ENCODE results near the gene MTX2. TPM values are rescaled to one million over a fixed set of nuclear protein-coding genes. Genes with fewer than 3 reads are reported as not detected.
"Not testable (repeated sequence)": the region's sequence is repeated elsewhere in the genome, so short reads cannot be mapped to it uniquely, and the experiment has no call there.

The MTX2 gene
- total RNA-seq, 1 donor from 2014 or later, result 14.6 TPM

DNA sequence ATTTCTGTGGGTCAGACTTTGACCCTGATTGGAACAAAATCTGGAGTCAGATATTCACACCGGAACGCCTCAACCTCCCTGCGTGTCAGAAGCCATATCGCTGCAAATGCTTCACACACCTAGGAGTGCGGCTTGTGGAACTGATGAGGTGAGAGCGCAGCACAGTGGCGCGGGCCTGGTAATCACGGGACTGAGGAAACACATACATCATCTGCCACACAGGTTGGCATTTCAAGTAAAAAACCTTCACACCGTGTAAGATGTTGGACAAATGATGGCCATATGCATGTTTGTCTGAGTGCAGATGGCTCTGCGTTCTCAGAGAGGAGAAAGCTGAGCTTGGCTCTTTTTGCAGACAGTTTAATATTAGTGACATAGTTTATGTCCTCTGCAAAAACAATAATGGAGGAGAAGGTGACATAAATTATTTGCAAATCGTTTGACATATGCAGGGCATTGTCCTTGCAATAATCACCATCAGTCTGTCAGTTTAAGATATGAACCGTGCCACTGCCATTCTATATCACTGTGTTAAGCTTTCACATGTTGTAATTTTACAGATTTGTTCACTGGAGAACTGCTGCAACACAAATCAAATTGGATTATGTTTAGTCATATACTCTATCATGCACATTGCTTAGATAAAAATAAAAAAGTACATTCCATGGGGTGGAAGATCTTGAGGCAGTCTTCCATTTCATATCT, 101.4 kb downstream of the MTX2 start:
- intact Hi-C loops (cut with micrococcal nuclease), result no loop called here

DNA sequence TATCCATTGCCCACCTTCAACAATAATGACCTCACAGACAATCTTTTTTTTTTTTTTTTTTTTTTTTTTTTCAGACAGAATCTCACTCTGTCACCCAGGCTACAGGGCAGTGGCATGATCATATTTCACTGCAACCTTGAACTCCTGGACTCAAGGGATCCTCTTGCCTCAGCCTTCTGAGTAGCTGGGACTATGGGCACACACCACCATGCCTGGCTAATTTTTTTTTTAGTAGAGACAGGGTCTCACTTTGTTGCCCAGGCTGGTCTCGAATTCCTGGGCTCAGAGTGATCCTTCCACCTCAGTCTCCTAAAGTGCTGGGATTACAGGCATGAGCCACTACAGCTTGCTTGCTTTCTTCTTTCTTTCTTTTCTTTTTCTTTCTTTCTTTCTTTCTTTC, 103.9 kb downstream of the MTX2 start:
- intact Hi-C loops (cut with micrococcal nuclease), result not testable (repeated sequence)

DNA sequence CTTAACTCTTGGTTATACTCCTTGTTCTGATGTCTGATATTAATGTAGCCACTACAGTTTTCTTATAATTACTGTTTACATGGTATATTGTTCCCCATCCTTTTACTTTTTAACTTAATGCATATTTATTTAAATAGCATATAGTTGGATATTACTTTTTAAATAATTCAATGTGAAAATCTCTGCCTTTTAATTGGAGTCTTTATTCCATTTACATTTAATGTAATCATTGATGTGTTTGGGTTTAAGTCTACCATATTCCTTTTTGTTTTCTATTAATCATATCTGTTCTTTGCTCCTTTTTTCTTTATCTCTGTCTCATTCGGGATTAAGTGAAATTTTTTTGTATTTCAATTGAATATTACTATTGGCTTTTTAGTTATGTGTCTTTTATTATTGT, 109.1 kb downstream of the MTX2 start:
- intact Hi-C loops (cut with micrococcal nuclease), result no loop called here

DNA sequence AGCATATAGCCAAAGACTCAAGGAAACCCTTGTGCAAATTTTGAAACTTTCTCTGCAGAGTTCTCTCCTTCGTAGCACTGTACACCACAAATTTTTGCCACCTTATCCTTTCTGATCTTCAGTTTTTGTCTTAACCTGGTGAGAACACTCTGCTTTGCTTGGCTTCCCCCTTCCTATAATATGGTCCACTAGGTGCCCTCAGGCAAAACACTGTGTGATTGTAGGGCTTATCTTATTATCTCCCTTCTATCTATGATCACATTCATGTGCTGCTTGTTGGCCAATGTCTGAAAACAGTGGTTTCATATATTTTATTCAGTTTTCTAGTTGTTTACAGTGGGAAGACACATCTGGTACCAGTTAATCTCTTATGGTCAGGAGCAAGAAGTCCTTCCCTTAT, 111.1 kb downstream of the MTX2 start:
- intact Hi-C loops (cut with micrococcal nuclease), result no loop called here

DNA sequence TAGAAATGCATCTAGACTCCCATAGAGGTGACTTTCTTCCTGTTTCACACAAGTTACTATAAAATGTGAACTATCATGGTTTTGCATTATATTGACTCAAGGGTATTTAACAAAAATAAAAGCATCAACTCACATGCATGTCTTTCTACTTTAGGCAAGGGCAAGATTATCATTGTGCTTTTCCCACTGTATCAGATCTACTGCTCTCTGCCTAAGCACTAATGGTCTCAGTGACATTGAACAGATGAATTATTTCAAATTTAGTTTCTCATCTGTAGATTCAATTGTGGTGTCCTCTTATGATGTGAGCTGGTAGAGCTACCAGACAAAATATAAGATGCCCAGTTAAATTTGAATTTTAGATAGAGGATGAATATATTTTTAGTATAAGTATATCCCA, 113.9 kb downstream of the MTX2 start:
- intact Hi-C loops (cut with micrococcal nuclease), result no loop called here

DNA sequence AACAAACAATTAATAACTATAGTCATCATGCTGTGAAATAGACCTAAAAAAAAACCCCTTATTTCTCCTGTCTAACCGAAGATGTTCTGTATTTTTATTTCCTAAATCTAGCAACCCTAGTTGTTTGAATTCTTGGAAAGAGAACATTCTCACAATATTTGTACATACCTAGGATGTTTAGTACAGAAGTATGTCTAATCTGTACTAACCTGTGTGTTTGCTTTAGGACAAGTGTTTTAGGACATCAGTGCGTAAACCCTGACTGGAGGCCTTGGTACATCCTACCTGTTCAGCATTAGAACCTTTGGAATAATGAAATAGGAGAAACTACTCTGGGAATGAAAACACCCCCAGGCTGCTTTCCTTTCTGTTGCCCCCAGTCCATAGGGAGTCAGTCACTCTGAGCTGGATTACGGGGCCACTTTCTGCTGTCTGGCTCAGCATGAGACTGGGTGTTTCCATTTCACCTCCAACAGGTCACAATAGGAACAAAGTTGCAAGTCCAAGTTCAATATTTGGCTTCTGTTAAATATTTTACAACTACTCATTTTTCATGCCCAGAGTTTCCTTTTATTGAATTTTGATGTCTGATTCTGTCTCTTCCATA, 114.7 kb downstream of the MTX2 start:
- intact Hi-C loops (cut with micrococcal nuclease), result no loop called here

DNA sequence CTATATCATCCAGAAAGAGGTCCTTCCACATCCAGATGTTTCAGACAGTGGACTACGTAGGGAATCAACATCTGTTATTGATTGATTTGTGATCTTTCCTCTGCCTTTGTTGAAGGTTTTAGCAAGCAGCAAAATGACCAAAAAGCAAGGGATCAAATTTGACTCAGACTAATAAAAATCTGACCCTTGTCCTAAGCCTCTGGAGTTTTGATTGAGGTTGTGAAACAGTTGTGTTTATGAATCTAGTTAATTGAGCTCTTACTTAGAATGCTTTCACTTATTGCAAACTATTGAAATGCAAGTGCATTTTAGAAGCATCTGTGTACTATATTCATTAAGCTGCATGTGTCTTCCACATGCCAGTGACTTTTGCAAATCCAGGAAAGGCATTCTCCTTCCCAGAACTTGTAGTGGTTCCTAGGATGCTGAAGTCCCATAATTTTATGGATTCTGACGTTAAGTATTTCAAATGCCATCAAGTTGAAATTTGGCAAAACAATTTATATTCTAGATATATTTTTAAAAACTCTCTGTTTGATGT, 116.0 kb downstream of the MTX2 start:
- intact Hi-C loops (cut with micrococcal nuclease), result no loop called here

DNA sequence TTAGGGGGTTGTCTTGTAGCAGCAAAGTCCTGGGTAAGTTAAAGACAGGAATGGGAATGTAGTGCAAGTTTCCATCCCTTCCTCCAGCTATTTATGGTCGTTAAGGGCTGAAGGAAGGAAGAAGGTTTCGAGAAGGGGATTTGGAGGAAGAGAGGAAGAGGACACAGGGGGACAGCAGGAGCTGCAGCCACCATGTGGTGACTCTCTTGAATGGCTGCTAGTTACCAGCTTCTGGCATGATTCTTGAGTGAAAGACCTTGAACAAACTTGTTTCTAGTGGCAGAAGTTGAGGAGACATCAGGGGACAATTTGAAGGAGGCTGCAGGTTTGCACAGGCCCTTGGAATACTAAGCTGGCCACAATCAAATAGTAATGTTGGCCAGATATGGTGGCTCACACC, 116.6 kb downstream of the MTX2 start:
- intact Hi-C loops (cut with micrococcal nuclease), result no loop called here

Other genes starting within 250 kb of the MTX2 start
- gene EVX2, start 185.5 kb upstream of the MTX2 start, total RNA-seq, result not detected in 2 replicates
- not detected in 2 replicates for gene HOXD13, start 176.7 kb upstream of the MTX2 start, total RNA-seq
- not detected in 2 replicates for gene HOXD12, start 169.6 kb upstream of the MTX2 start, total RNA-seq
- gene HOXD11, start 162.2 kb upstream of the MTX2 start, total RNA-seq, result not detected in 2 replicates
- not detected in 2 replicates for gene HOXD10, start 152.7 kb upstream of the MTX2 start, total RNA-seq
- gene HOXD9, start 146.7 kb upstream of the MTX2 start, total RNA-seq, result not detected in 2 replicates
- not detected in 2 replicates for gene HOXD8, start 139.7 kb upstream of the MTX2 start, total RNA-seq
- gene HOXD4, start 117.9 kb upstream of the MTX2 start, total RNA-seq, result not detected in 2 replicates
- gene HOXD3, start 112.1 kb upstream of the MTX2 start, total RNA-seq, result not detected in 2 replicates
- not detected in 2 replicates for gene HOXD1, start 80.8 kb upstream of the MTX2 start, total RNA-seq